ENCODE measurements around the gene APCDD1L.

APCDD1L gene

GRCh38 chr20:58545565-58546415 is 30.6 kb upstream of the APCDD1L start:
- DNase-seq (ENCODE audit: low read depth in 2 of 2) = no peak

- no peak for DNase-seq (ENCODE audit: low read depth in 2 of 2)
Observed at GRCh38 chr20:58544891-58545290, 29.7 kb upstream of the APCDD1L start.

- DNase-seq (ENCODE audit: low read depth in 2 of 2) = no peak
Observed at GRCh38 chr20:58544286-58544685, 29.1 kb upstream of the APCDD1L start.

- DNase-seq (ENCODE audit: low read depth in 2 of 2) = no peak
Observed at GRCh38 chr20:58543274-58543673, 28.1 kb upstream of the APCDD1L start.

- DNase-seq (ENCODE audit: low read depth in 2 of 2) = no peak
Observed at GRCh38 chr20:58542411-58543095, 27.4 kb upstream of the APCDD1L start.

GRCh38 chr20:58542034-58542410 is 26.8 kb upstream of the APCDD1L start:
- peak in 1 of 2 donors; percentile 13 for DNase-seq (ENCODE audit: low read depth in 2 of 2)

GRCh38 chr20:58538752-58539151 is 23.6 kb upstream of the APCDD1L start:
- DNase-seq (ENCODE audit: low read depth in 2 of 2) = no peak

GRCh38 chr20:58537831-58538230 is 22.6 kb upstream of the APCDD1L start:
- DNase-seq (ENCODE audit: low read depth in 2 of 2) = no peak

- DNase-seq (ENCODE audit: low read depth in 2 of 2) = no peak
Observed at GRCh38 chr20:58536289-58536688, 21.1 kb upstream of the APCDD1L start.

- DNase-seq (ENCODE audit: low read depth in 2 of 2) = no peak
Observed at GRCh38 chr20:58531657-58532056, 16.5 kb upstream of the APCDD1L start.

GRCh38 chr20:58531063-58531462 is 15.9 kb upstream of the APCDD1L start:
- DNase-seq (ENCODE audit: low read depth in 2 of 2) = no peak

GRCh38 chr20:58528412-58528811 is 13.2 kb upstream of the APCDD1L start:
- DNase-seq (ENCODE audit: low read depth in 2 of 2) = no peak

- no peak for DNase-seq (ENCODE audit: low read depth in 2 of 2)
Observed at GRCh38 chr20:58526411-58526810, 11.2 kb upstream of the APCDD1L start.

- no peak for DNase-seq (ENCODE audit: low read depth in 2 of 2)
Observed at GRCh38 chr20:58524814-58525213, 9.6 kb upstream of the APCDD1L start.

- no peak for DNase-seq (ENCODE audit: low read depth in 2 of 2)
Observed at GRCh38 chr20:58523971-58524315, 8.7 kb upstream of the APCDD1L start.

- no peak for DNase-seq (ENCODE audit: low read depth in 2 of 2)
Observed at GRCh38 chr20:58523072-58523970, 8.1 kb upstream of the APCDD1L start.

- no peak for DNase-seq (ENCODE audit: low read depth in 2 of 2)
Observed at GRCh38 chr20:58522666-58523065, 7.5 kb upstream of the APCDD1L start.

GRCh38 chr20:58521763-58522162 is 6.6 kb upstream of the APCDD1L start:
- DNase-seq (ENCODE audit: low read depth in 2 of 2) = no peak

GRCh38 chr20:58519940-58520712 is 4.9 kb upstream of the APCDD1L start:
- no peak for DNase-seq (ENCODE audit: low read depth in 2 of 2)

- no peak for DNase-seq (ENCODE audit: low read depth in 2 of 2)
Observed at GRCh38 chr20:58518896-58519593, 3.8 kb upstream of the APCDD1L start.

GRCh38 chr20:58518387-58518786 is 3.2 kb upstream of the APCDD1L start:
- DNase-seq (ENCODE audit: low read depth in 2 of 2) = no peak

Data from stimulated activated CD4-positive, alpha-beta T cell treated with anti-CD3 and anti-CD28 coated beads, Interleukin-1b, Interleukin-23, amount 100 ng/mL, for 4 hours (primary cell).